IPS-11a (cell line): Measurements from ENCODE around the gene FAM193A.
"Not testable (repeated sequence)": the region's sequence is repeated elsewhere in the genome, so short reads cannot be mapped to it uniquely, and the experiment has no call there.

Experiments used
- H3K4me3 ChIP-seq: one replicate; pipeline ENCODE4 v1.5.1; 2013; ENCODE audit warnings: low read depth, low read length, control low read depth

Gene FAM193A

DNA sequence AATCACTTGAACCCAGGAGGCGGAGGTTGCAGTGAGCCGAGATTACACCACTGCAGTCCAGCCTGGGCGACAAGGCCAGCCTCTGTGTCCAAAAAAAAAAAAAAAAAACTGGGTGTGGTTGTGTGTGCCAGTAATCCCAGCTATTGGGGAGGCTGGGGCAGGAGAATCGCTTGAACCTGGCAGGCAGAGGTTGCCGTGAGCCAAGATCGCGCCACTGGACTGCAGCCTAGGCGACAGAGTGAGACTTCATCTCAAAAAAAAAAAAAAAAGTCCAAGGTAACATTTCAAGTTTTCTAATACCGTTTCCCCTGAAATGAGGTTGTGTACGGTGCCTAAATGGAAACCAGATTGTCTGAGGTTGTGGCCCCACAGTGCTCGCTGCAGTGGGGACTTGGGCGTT lies 35.6 kb downstream of the FAM193A start:
- H3K4me3 ChIP-seq = no peak overlapping the region

DNA sequence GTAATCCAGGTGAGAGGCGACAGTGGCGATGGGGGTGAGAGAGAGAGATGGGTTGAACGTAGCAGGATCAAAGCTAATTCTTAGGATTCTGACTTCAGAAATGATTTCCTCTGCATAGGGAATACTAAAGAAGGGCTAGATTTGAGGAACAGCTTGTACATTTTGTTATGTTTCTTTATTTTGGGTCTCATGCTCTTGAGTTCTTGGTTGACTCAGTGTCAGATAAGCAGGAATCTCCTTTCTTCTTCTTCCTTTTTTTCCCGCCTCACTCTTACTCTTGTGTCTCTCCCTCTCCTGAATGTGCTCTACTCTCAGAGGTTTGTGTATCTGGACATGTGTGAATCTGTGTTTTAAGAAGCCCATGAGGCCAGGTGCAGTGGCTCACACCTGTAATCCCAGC lies 36.4 kb downstream of the FAM193A start:
- no peak overlapping the region for H3K4me3 ChIP-seq

DNA sequence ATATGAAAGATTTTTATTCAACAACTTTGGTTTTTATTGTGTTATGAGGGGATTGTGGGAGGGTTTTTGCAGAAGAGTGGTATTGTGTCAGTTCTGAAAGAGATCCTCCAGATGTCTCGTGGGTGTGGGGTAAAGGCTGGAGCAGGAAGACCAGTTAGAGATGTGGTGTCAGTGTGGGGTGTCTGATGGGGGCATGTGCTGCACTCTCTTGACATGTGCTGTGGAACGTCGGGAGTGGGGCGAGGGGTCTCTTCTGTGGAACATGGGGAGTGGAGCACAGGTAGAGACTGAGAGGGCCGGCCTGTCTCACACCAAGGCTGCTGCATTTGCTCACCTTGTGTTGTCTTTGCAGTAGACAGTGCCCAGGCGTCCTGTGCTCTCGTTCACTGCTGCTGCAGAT lies 37.6 kb downstream of the FAM193A start:
- no peak overlapping the region for H3K4me3 ChIP-seq

DNA sequence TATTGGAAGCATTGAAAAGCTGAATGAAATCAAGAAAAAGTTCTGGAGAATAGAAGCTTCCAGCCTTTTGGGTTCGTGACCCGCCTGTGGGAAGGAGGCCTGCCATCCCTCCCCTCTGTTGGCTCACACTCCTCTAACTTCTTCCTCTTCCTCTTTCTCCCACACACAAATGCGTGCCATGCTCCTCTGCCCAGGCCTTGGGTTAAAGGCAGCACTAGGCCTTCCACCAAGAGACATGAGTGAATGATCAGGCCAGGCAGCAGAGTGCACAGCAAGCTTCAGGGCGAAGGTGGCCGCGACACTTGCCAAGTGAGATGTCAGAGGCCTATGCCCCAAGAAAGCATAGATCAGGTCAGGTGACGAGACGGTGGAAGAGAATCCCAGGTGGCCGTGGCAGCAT lies 38.4 kb downstream of the FAM193A start:
- no peak overlapping the region for H3K4me3 ChIP-seq

DNA sequence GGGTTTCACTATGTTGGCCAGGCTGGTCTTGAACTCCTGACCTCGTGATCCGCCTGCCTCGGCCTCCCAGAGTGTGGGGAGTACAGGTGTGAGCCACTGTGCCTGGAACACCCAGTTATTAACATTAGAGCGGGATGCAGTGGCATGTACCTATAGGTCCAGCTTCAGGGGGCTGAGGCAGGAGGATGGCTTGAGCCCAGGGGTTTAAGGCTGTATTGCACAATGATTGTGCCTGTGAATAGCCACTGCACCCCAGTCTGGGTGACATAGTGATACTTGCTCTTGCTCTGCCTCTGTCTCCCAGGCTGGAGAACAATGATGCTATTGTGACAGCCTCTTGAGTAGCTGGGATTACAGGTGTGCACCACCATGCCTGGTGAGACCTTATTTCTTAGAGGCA lies 39.8 kb downstream of the FAM193A start:
- no peak overlapping the region for H3K4me3 ChIP-seq

DNA sequence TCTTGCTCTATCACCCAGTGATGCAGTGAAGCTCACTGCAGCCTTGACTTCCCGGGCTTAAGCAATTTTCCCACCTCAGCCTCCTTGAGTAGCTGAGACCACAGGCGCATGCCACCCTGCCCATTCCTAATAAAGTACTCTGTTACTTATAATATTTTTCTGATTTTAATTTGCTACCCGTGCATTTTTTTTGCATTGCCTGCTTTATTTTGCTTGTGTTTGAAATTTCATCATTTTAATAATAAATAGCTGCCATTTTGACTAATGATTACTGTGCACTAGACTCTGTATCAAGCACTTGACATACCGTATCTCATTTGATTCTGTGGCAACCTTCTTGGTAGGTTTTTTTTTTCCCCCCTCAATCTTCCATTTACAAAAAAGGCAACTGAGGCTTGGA lies 41.7 kb downstream of the FAM193A start:
- H3K4me3 ChIP-seq = no peak overlapping the region

DNA sequence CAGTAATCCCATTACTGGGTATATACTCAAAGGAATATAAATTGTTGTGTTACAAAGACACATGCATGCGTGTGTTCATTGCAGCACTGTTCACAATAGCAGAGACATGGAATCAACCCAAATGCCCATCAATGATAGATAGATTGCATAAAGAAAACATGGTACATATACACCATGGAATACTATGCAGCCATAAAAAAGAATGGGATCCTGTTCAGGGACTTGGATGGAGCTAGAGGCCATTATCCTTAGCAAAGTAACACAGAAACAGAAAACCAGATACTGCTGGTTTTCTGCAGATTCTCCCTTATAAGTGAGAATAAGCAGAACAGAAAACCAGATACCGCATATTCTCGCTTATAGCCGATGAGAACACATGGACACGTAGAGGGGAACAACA lies 43.5 kb downstream of the FAM193A start:
- no peak overlapping the region for H3K4me3 ChIP-seq

DNA sequence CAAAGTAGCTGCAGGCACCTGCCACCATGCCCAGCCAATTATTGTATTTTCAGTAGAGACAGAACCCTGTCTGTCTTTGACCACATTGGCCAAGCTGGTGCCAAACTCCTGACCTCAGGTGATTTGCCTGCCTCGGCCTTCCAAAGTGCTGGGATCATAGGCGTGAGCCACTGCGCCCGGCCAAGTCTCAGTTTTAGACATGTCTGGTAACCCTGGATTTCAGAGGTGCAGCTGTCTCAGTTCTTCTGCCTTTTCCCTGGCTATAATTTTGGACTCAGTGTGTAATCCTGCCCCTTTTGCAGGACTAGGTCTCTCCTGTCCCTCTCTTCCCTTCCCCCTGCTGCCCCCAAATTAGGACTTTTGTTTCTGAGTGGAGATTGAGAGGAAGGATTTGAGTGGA lies 46.6 kb downstream of the FAM193A start:
- no peak overlapping the region for H3K4me3 ChIP-seq

DNA sequence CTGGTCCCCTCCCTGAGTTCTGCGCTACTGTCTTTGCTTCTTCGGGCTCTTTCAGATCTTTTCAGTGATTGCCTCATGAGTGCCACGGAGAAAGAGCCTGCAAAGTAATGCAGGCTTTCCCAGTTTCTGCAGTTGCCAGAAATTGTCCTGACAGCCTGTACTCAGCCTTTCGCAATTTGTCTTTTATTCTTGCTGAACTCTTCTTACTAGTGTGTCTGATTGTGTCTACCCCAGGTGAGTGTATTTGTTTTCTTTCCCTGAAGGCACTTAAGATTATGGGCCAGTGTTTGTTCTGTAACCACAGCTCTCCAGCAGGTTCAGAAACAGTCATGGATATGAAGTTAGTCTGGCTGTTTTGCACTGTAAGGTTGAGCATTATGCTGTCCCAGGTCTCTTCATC lies 47.1 kb downstream of the FAM193A start:
- no peak overlapping the region for H3K4me3 ChIP-seq

DNA sequence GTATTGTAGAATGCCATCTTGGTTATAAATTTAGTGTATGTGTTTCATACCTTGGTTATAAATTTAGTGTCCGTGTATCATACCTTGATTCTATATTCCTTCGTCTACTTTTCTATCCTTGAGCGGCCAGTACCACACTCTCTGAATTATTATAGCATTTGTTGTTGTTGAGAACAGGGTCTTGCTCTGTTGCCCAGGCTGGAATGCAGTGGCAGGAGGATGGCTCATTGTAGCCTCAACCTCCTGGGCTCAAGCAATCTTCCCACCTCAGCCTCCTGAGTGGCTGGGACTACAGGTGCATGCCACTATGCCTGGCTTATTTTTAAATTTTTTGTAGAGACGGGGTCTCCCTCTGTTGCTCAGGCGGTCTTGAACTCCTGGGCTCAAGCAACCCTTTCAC lies 50.1 kb downstream of the FAM193A start:
- no peak overlapping the region for H3K4me3 ChIP-seq

DNA sequence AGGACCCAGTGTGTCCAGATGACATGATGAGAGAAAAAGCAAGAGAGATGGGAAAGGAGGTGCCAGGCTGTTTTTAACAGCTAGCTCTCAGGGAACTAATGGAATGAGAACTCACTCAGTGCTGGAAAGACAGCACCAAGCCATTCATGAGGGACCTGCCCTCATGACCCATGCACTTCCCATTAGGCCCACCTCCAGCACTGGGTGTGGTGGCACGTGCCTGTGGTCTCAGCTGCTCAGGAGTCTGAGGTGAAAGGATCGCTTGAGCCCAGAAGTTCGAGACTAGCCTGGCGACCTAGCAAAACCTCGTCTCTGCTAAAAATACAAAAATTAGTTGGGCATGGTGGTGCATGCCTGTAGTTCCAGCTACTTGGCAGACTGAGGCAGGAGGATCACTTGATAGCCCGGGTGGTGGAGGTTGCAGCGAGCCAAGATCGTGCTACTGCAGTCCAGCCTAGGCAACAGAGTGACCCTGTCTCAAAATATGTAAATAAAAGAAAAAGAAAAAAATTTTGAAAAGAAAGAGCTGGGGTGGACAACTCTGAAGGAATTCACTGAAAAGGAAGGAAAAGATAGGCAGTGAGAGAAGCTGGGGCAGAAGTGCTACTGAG lies 50.9 kb downstream of the FAM193A start:
- H3K4me3 ChIP-seq = no peak overlapping the region

DNA sequence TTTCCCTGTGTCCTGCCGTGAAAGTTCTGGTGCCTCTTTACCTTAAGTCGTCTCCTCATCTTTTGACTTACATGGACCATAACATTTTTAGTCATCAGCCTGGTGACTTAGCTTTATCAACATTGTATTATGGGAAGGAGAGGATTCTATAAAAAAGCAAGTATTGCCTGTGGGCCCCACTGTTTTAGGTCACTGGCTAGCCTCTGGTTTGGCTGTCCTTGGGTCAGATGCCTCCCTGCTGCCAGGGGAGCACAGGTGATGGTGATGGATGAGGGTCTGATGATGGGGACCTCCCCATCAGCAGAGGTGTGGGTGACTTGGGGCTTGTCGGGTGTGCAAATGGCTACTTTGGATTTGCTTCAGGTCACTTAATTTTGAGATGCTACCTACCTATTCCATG lies 51.8 kb downstream of the FAM193A start:
- H3K4me3 ChIP-seq = no peak overlapping the region

DNA sequence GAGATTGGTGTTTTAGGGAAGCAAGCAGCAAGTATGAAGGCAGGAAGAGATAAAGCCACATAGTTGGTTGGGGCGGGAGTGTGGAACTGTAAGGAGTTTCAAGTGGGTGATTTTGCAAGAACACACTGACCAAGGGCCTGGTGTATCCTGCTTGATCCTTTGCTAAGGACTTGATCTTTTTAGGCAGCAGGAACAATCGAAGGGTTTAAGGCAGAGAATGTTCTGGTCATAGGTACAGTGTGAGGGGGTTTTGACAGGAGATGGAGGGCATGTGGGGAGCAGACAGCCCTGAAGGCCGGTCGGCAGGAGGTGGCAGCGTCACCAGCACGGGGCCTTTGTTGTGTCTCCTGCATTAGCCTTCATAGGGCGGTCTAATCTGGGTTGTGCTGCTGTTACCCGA lies 54.7 kb downstream of the FAM193A start:
- H3K4me3 ChIP-seq = no peak overlapping the region

DNA sequence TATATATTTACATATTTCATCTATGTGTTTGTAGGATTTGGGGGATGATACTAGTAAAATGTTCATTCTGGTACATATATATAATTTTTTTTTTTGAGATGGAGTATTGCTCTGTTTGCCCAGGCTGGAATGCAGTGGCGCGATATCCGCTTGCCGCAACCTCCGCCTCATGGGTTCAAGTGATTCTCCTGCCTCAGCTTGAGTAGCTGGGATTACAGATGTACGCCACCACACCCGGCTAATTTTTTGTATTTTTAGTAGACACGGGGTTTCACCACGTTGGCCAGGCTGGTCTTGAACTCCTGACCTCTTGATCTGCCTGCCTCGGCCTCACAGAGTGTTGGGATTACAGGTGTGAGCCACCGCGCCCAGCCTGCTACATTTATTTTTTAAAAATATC lies 55.6 kb downstream of the FAM193A start:
- H3K4me3 ChIP-seq = not testable (repeated sequence)

DNA sequence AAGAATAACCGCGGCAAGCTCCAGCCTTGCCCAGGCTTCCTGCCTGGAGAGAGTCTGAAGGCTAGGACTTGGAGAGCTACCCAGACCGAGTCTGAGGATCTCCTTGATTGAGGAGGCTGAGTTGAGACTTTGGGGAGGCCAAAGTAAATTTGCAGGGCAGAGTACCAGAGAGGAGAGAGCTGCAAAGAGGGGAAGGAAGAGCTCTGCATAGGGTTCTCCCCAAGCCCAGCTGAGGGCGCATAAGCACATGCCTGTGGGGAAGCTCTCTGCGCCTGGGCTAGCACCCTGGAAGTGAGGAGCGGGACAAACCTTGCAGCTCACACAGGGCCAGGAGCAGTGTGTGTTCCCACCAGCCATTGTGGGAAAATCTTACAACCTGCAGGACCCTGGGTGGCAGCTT lies 56.1 kb downstream of the FAM193A start:
- no peak overlapping the region for H3K4me3 ChIP-seq

DNA sequence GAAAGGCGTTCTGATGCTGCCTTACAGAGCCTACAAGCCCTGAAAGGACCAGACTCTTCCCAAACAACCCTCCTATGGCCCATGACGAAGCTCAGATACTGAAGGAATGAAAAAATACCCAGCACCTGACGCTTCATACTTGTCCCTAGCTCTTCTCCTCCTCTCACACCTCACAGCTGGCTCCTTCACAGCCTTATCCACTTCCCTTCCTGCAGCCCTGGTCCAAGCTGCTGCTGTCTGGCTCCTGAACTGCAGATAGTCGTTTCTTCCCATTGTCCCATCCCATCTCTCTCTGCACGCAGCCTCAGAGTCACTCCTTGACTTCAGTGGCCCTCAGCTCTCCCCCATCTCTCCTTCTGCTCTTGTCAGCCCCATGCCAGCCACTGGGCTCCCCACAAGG lies 56.6 kb downstream of the FAM193A start:
- H3K4me3 ChIP-seq = no peak overlapping the region

DNA sequence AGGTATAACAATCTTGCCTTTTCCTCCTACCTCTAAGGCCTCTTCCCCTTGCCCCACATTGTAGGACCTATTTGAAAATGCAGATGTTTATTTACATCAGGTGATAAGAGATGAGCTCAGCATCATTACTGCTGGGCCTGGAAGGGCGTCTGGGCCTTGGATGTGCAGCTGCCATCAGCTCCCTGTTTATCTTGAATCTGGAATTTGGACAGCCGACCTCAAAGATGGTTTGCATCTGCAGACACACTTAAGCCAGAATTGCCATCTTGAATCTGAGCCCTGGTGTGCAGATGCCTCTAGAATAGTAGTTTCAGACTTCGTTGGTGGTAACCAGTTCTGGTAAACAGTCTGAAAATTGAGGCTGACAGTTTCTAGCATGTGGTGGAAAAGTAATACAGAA lies 59.0 kb downstream of the FAM193A start:
- no peak overlapping the region for H3K4me3 ChIP-seq

DNA sequence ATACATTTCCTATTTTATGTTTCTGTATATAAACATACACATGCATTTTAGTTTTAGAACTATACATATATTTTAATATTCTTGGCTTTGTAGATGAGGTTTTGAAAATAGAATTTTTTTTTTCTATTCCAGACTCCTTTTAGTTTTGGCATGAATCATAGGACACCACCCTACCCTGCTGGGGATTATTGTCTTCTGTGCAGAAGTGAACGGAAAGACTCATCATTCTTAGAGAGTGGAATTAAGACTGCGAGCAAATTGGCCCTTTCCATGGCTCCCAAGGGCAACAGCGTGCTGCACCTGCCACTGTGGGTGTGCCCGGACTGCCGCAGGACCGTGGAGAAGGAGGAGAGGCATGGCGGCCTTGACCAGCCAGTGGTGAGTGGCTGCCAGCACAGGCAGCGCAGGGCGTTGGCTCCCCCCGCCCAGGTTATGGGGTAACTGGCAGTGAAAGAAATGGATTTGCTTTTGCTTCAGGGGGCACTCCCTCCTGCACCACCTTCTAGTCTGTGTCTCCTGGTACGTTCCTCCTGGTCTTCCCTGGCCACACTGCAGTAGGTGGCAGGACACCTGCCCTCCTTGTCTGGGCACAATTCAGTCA lies 59.6 kb downstream of the FAM193A start:
- no peak overlapping the region for H3K4me3 ChIP-seq

DNA sequence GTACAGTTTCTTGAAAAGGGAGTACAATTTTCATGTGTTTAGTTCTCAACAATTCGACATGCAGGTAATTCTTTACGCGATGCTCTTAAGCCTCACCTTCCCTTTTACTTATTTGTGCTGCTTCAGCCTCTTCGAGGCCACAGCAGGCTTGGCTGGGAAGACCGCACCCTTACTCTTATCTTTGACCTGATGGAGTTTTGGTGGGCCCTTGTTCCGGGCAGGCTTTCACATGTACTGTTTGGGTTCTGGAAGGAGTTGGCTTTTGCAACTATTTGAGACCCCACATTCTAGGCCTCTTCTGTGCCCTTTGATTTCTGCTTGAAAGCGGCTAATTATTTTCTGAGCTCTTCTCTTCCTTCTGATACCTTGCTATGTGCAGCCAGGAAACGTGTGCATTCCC lies 60.2 kb downstream of the FAM193A start:
- H3K4me3 ChIP-seq = no peak overlapping the region

DNA sequence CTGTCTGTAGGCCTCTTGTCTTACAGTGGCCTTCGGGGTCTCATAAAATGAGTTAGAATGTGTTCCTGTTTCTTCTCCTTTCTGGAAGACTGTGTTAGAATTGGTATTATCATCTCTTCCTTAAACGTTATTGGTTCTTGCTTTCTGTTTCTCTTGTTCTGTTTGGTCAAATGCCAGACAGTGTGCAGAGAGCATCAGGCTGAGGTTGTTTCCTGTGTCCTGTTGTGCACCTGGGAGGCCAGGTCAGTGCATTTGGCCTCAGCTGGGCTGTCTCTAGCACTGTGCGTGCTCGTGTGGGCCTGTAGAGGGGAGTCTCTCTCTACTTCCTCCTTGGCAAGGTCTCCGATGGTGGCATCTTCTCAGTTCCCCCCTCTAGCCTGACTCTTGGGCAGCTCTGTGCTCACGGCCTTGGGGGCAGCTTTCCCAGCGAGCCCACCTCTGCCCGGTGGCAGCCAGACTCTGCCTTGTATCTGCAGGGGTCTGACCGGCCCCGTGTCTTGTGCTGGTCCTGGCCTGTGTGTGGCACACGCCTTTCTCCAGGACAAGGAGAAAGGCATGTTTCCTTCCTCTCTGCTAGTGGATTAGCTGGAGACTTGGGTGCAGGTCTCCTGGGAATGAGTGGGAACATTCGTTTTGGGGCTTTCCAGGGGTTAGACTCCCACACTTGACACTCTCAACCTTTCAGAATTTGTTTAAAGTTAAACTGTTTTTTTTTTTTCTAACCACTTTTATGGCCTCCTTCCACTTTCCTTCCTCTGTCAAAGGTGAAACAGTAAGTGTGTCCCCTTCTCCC lies 62.3 kb downstream of the FAM193A start:
- no peak overlapping the region for H3K4me3 ChIP-seq

DNA sequence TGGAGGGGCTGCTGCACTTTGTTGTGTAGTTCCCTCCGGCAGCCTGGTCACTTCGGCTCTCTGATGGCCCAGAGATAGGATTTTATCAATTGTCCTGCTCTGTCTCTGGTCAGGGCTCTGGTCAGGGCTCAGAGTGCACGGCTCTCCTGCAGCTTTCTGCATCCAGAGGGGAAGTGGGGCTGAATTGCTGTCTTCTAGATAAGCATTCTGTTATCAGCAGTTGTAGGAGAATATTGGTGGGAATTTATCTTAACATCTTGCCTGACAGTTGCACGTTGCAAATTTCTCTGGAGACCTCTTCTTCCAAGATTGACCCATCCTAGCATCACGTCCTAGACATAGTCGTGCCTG lies 62.8 kb downstream of the FAM193A start:
- no peak overlapping the region for H3K4me3 ChIP-seq

DNA sequence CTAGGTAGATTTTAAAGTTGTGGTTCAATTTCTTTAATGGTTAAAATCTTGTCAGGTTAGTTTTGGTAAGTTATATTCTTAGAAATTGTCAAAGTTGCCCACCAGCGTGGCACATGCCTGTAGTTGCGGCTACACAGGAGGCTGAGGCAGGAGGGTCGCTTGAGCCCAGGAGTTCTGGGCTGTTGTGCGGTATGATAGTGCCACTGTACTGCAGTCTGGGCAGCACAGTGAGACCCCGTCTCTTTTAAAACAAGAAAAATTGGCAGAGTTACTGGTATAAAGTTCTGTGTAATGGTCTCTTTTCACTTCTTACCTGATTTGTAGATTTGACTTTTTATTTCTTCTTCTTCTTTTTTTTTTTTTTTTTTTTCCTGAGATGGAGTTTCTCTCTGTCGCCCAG lies 64.4 kb downstream of the FAM193A start:
- H3K4me3 ChIP-seq = no peak overlapping the region

DNA sequence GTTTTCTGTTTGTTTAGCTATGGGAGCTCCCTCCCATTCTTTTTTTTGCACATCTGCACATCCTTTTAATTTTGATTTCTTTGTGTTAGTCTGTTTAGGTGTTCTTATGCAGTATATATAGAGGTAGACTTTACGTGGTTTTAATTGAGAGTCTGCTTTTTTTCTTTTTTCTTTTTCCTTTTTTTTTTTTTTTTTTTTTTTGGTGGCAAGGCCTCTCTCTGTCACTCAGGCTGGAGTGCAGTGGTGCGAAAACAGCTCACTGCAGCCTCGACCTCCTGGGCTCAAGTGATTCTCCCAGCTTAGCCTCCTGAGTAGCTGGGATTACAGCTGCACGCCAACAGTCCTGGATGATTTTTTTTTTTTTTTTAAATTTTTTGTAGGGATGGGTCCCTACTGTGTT lies 68.2 kb downstream of the FAM193A start:
- H3K4me3 ChIP-seq = no peak overlapping the region
